Stimulated activated CD4-positive, alpha-beta T cell treated with anti-CD3 and anti-CD28 coated beads, Interleukin-15, amount 100 ng/mL, for 1 hour (primary cell): Measurements from ENCODE around the gene GRK5.

ENCODE experiments used
- DNase-seq, 2 donors: peaks; one replicate each; pipeline ENCODE4 v3.0.0-alpha.2; 2020; ENCODE audit warnings: low read depth in 1 of 2, low spot score in 1 of 2

Gene GRK5

DNA sequence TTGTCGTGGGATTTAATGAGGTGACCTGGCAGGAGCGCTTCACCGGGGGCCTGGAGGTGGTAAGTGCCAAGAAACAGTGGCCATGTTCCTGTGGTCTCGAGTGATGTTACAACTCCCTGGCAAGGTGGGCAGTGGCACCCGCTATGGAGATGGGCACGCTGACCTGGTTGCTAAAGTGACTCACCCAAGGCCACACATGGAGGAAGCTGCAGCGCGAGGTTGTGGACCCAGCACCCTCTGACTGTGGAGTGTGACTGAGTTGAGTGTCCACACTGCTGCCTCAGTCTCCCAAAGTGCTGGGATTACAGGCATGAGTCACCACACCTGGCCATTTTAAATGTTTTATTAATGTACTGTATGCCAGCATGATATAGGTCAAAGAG lies 261.9 kb downstream of the GRK5 start:
- no peak for DNase-seq

DNA sequence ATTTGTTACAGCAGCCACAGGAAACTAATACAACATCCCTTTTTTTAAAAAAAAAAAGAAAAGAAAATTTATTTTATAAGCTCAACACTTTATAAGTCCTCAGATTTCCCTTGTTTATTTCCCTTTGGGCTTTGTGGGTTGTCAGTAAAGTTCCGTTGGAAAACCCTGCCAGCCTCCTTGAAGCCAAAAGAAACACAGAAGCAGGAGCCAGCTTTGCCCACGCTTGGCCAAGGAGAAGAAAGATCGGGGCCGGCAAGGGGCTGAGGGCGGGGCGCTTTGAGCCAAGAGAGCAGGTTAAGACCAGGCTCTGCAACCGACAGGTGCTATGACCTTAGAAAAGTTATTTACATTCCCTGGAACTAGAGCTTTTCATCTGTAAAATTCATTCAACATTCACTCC lies 262.5 kb downstream of the GRK5 start:
- DNase-seq: no peak

DNA sequence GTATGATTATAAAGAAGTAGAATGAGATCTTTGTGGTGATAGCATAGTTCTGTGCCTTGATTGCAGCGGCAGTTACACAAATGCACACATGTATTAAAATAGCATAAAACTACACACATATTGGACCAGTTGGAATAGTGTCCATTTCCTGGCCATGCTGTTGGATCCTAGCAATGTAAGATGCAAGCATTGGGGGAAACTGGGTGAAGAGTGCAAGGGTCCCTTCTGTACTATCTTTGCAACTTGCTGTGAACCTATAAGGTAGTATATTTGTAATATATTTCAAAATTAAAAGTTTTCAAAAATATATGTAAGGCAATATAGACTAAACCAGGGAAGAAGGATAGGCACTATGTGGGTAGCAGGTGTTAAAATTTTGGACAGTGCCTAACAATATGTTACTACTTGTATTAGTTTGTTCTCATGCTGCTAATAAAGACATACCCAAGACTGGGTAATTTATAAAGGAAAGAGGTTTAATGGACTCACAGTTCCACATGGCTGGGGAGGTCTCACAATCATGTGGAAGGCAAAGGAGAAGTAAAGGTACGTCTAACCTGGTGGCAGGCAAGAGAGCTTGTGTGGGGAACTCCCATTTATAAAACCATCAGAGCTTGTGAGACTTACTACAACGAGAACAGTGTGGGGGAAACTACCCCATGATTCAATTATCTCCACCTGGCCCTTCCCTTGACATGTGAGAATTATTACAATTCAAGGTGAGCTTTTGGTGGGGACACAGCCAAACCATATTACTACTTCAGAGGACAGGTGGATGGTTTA lies 263.7 kb downstream of the GRK5 start:
- no peak for DNase-seq

GRCh38 chr10:119473771-119474170 lies 266.4 kb downstream of the GRK5 start:
- DNase-seq: no peak

DNA sequence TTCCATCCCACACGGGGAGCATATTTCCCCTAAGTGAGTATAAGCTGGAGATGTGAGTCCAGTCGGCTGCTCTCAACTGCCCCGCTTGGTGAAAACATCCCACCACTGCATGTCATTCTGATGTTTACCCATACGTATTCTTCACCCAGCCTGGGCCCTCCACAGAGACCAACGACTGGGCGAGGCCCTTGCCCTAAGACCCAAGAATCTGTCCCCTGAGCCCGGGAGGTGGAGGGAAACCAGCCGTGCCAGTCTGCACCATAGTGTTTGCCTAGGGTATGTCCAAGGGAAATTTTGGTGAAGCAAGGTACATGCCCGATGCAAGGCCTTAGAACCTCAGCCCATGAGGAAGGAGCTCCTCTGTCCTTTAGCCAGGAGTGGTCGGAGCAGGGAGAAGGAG lies 267.2 kb downstream of the GRK5 start:
- DNase-seq: no peak

- DNase-seq: no peak
These were observed 270.1 kb downstream of the GRK5 start for GRCh38 chr10:119477444-119477843.

GRCh38 chr10:119478111-119478802 lies 270.9 kb downstream of the GRK5 start:
- no peak for DNase-seq

DNA sequence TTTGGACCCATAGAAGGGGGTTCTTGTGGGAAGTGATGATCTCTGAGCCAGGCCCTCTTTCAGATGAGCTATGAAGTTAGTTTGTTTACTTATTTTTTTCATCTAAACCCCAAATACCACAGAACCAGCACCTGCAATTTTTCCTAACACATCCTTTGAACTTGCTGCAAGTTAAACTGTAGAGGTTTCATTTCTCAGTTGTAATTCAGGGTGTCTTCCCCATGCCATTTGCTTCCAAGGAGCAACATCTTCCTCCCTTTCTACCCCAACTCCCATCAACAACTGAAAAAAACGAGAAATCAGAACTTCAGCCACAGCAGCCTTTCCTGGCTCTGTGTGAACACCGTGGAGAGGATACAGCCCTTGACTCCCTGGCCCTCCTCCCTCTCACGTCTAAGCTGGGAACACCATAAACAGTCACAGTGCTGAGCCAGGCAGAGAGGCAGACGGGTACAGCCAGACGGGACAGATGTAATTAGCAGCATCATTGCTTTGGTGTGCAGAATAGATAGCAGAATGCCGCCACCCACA lies 271.5 kb downstream of the GRK5 start:
- no peak for DNase-seq

DNA sequence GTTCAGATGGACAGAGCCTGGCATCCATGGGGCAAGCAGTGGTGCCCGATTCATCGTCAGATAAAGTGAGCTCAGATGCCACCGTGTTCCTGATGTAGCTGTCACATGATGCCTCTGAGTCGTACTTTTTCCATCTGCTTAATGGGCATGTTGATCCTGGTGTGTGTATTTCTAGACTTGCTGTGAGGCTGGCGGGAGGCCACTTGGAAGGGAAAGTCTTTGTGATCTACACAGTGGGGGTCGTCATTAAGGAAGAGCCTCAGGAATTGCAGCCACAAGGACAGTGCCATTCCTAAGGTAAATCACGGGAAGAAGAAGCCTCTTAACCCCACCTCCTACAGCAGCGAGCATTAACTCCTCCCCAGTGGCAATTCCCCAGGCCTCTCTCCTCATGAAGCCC lies 272.2 kb downstream of the GRK5 start:
- no peak for DNase-seq

- DNase-seq: no peak
These were observed 273.3 kb downstream of the GRK5 start for GRCh38 chr10:119480667-119481066.

GRCh38 chr10:119481781-119482426 lies 274.5 kb downstream of the GRK5 start:
- no peak for DNase-seq

DNA sequence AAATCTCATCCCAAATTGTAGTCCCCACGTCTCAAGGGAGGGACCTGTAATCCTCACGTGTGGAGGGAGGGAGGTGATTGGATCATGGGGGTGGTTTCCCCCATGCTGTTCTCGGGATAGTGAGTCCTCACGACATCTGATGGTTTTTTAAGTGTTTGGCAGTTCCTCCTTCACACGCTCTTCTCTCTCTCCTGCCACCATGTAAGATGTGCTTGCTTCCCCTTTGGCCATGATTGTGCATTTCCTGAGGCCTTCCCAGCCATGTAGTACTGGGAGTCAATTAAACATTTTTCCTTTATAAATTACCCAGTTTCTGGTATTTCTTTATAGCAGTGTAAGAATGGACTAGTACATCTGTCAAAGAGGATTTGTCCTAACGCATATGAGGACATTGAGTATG lies 275.6 kb downstream of the GRK5 start:
- DNase-seq: no peak

GRCh38 chr10:119483839-119484238 lies 276.5 kb downstream of the GRK5 start:
- no peak for DNase-seq

DNA sequence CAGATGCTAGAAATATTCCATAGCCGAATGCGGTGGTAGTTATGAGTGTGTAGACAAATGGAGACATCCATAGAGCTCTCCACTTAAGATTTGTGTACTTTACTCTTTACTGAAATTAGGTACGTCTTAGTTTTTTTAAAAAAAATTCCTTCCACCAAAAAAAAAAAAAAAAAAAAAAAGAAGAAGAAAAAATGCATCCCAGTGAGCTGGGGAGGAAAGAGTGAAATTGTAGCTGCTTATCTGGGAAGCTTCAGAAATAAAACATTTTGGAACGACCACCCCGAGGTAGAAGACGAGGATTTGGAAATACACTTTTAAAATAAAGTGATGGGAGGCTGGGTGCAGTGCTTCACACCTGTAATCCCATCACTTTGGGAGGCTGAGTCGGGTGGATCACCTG lies 281.3 kb downstream of the GRK5 start:
- DNase-seq: no peak

- DNase-seq: no peak
These were observed 282.6 kb downstream of the GRK5 start for GRCh38 chr10:119489991-119490326.

DNA sequence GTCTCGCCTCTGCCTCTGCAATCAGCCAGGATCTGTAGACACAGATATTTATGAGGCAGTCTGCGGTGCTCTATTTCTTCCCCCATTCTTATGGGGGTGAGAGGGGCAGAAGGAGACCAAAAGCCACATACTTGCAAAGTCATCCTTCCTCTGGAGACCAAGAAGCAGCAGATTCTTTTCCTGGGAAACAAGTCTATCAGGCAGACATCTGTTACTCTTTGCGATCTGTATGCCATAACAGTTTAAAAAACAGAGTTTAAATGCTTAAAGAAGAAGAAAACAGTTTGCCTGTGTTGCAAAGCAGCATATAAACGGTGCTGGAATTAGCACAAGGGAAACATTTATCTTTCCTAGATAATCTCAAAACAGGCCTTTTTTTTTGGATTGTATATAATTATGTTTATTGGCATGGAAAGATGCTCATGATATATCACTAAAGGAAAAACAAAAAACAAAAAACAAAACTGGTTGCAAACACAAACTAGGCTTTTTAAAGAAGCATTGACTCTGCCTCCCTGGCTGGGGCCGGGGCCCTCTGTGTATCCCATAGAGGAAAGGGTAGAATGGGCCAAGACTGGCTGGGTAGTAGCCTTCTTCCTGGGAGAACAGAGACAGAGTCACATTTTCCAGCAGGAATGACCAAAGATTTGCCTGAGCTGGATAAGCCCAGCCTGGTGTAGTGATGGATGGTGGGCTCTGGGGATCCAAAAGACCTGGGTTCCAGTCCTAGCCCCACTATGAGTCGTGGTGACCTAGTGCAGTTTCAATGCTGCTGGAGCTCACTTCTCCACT lies 284.8 kb downstream of the GRK5 start:
- DNase-seq: no peak

DNA sequence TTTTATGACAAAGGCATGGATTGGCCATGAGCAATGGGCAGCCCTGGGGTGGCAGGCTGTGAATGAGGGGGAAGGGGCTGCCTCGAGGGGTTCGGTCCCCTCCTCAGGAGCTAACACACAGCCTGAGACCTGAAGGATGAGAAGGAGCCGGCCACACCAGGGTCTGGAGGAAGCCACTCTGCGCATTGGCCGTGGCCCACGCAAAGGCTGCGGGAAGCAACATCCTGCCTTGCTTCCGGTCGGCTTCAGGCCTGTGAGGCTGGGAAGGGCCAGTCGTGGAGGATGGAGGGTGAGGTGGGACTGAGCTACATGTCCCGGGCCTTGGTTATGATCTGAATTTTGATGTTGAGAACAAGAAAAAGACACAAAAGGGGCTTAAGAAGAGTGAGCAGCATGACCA lies 285.8 kb downstream of the GRK5 start:
- no peak for DNase-seq

GRCh38 chr10:119494236-119495020 lies 287.1 kb downstream of the GRK5 start:
- DNase-seq: no peak

- no peak for DNase-seq
These were observed 287.7 kb downstream of the GRK5 start for GRCh38 chr10:119495021-119495505.

GRCh38 chr10:119495545-119495944 lies 288.2 kb downstream of the GRK5 start:
- DNase-seq: no peak
